K562 (cell line): ENCODE results near the gene VAMP8. TPM values are rescaled to one million over a fixed set of nuclear protein-coding genes. Genes with fewer than 3 reads are reported as not detected.

Experiments
- E2F6 ChIP-seq, 2 experiments: IDR thresholded peaks; 2 replicates each; pipeline ENCODE4 v1.6.1; 2011; ENCODE audit warnings: borderline replicate concordance in 1 of 2, control low read depth in 1 of 2, low read depth in 1 of 2, low read length in 1 of 2, mild to moderate bottlenecking in 1 of 2, mixed read lengths in 1 of 2, moderate library complexity in 1 of 2; ENCODE audit not compliant: insufficient read depth in 1 of 2, insufficient read length in 1 of 2, poor library complexity in 1 of 2, severe bottlenecking in 1 of 2; ENCODE audit errors: extremely low read depth in 1 of 2
- EGR1 ChIP-seq: fragments of 450-650 bp; conservative IDR thresholded peaks from 2 replicates; pipeline ENCODE4 v1.6.1; 2017; ENCODE audit warnings: mild to moderate bottlenecking
- GABPA ChIP-seq: fragments of 200-800 bp; sonication (Bioruptor generic); conservative IDR thresholded peaks from 2 replicates; pipeline ENCODE4 v1.6.1; 2016; ENCODE audit warnings: low read depth, missing genetic modification characterization, missing compliant biosample characterization
- GATAD2A ChIP-seq: fragments of 450-650 bp; IDR thresholded peaks from 2 replicates; pipeline ENCODE4 v1.6.1; 2017
- GTF2B ChIP-seq: IDR thresholded peaks from 2 replicates; pipeline ENCODE4 v1.6.1; 2011; ENCODE audit not compliant: insufficient read length; ENCODE audit errors: extremely low read depth
- MCM7 ChIP-seq, 2 experiments: fragments of 450-650 bp; IDR thresholded peaks; 2 replicates each; pipeline ENCODE4 v1.6.1; 2016 to 2018
- PHF20 ChIP-seq: fragments of 450-650 bp; IDR thresholded peaks from 2 replicates; pipeline ENCODE4 v1.6.1; 2018; ENCODE audit not compliant: partially characterized antibody
- SPI1 ChIP-seq: IDR thresholded peaks from 2 replicates; pipeline ENCODE4 v1.6.1; 2011; ENCODE audit warnings: low read depth, low read length, control low read depth, borderline replicate concordance
- ZFX ChIP-seq: sonication (generic); formaldehyde crosslinking; IDR thresholded peaks from 2 replicates; pipeline ENCODE4 v1.8.0; 2022; ENCODE audit warnings: mild to moderate bottlenecking, missing genetic modification reagents, moderate library complexity
- ZNF316 ChIP-seq: fragments of 450-650 bp; IDR thresholded peaks from 2 replicates; pipeline ENCODE4 v1.6.1; 2016
- ZNF318 ChIP-seq, 2 experiments: fragments of 450-650 bp; IDR thresholded peaks; 2 replicates each; pipeline ENCODE4 v1.6.1; 2016; ENCODE audit warnings: mild to moderate bottlenecking in 2 of 2, borderline replicate concordance in 1 of 2, low read depth in 1 of 2, moderate library complexity in 1 of 2
- ZNF444 ChIP-seq: fragments of 250-450 bp; sonication (Bioruptor Pico); IDR thresholded peaks from 2 replicates; pipeline ENCODE4 v1.4.0; 2020; ENCODE audit warnings: mild to moderate bottlenecking, moderate library complexity
- ZNF511 ChIP-seq: sonication (generic); formaldehyde crosslinking; IDR thresholded peaks from 2 replicates; pipeline ENCODE4 v1.8.0; 2022; ENCODE audit warnings: mild to moderate bottlenecking, missing genetic modification reagents
- ZSCAN29 ChIP-seq: fragments of 450-650 bp; IDR thresholded peaks from 2 replicates; pipeline ENCODE4 v1.6.1; 2017
- polyA plus RNA-seq, 8 experiments: library from polyadenylated mRNA; depleted of rRNA in 4 of 8; stranded (reverse) in 5 of 8; unstranded in 3 of 8; fragments of >200 nt; fragmentation: Nextera tagmentation in 2 of 8; fragmentation: Illumina TruSeq in 1 of 8; extraction: Ambion mirVana in 2 of 8; extraction: Trizol in 1 of 8; gene quantifications; 2 replicates each; pipeline versions ENCODE4 v1.2.1 to v1.2.3, GENCODE V29; 2011 to 2014; ENCODE audit warnings: inconsistent platforms in 1 of 8, missing spikeins in 1 of 8
- total RNA-seq, 7 experiments: library from RNA; depleted of rRNA in 6 of 7; stranded (reverse); fragments of >200 nt in 6 of 7; fragmentation: Illumina TruSeq in 2 of 7; extraction: Trizol in 2 of 7; gene quantifications; 2 replicates each; pipeline versions ENCODE4 v1.2.1 to v1.2.3, GENCODE V29; 2011 to 2021; ENCODE audit warnings: low replicate concordance in 1 of 7

VAMP8 gene
- total and polyA plus RNA-seq, 9 of the 15 experiments (the other 6 are each of a cell fraction or from before 2014, with no cell fraction given), result 107 to 571 (median 248) TPM

- TF ChIP-seq E2F6 (IDR thresholded peaks at IDR 0.05; ENCODE audit: borderline replicate concordance in 1 of 2, extremely low read depth in 1 of 2, insufficient read depth in 1 of 2, insufficient read length in 1 of 2, low read depth in 1 of 2, low read length in 1 of 2, poor library complexity in 1 of 2, severe bottlenecking in 1 of 2), result peak; percentile 89 to 91
- TF ChIP-seq GABPA (tag), result peak; percentile 98
- peak; percentile 47 for TF ChIP-seq GTF2B
- TF ChIP-seq MCM7 (IDR thresholded peaks at IDR 0.05), result no peak
- TF ChIP-seq EGR1, result peak; percentile 82
- TF ChIP-seq ZNF444 (CRISPR knock-in tag), result no peak
- TF ChIP-seq ZSCAN29, result 0 out of 2 replicates have a peak, but pooled peaks have one; percentile 48
- TF ChIP-seq ZFX (CRISPR knock-in tag), result peak; percentile 93
- 0 out of 2 replicates have a peak, but pooled peaks have one; percentile 12 for TF ChIP-seq GATAD2A
- TF ChIP-seq ZNF316, result peak; percentile 35; the same call in 1 of the 2 replicates
- no peak for TF ChIP-seq ZNF511 (CRISPR knock-in tag)
- peak in 1 of 2 experiments; percentile 90; a peak in 2 of 4 replicates for TF ChIP-seq ZNF318 (IDR thresholded peaks at IDR 0.05; ENCODE audit: borderline replicate concordance in 1 of 2, low read depth in 1 of 2)
- no peak for TF ChIP-seq SPI1
- TF ChIP-seq PHF20, result peak; percentile 62
These were observed 34.6 kb downstream of the VAMP8 start, which contains the start of gene C2orf68 (continued) for GRCh38 chr2:85611705-85612587.
